Stimulated activated CD4-positive, alpha-beta T cell treated with anti-CD3 and anti-CD28 coated beads, Interleukin-12 subunit alpha, Interleukin-12 subunit beta, amount 100 ng/mL, for 48 hours (primary cell): ENCODE measurements around the gene BCL3.
"Not testable (repeated sequence)": the region's sequence is repeated elsewhere in the genome, so short reads cannot be mapped to it uniquely, and the experiment has no call there.

Experiments used
- DNase-seq, 3 donors: peaks; one replicate each; pipeline ENCODE4 v3.0.0-alpha.2; 2020; ENCODE audit warnings: low read depth in 2 of 3, low spot score in 1 of 3

The BCL3 gene

DNA sequence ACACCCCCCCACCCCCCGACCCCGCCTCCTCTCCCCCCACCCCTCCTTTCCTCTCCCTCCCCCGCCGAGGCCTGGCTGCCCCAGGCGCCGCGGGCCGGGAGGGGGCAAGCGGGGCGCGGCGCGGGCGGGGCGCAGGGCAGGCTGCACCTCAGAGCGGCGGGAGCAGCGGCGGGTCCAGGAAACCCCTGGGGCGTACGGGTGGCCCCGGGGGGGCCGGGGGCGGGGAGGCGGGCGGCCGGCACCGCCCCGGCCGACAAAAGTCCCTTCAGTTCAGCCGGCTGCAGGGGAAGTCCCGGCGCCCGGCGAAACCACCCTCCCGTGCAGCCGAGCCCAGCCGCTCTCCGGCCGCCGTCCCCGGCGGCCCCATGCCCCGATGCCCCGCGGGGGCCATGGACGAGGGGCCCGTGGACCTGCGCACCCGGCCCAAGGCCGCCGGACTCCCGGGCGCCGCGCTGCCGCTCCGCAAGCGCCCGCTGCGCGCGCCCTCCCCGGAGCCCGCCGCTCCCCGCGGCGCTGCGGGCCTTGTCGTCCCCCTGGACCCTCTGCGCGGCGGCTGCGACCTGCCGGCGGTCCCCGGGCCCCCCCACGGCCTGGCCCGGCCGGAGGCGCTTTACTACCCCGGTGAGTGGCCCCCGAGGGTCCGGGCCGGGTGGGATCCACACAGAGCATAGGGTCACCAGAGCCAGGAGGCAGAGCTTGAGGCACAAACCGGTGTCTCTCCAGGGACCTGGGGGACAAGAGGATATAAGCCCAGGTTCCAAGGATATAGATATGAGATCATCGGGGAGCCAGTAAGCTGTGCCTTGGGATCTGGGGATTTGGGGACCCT, at the start of gene BCL3:
BCL3 (plus strand) TSS at position 283 of the 829 bp plus-strand sequence; CDS start at position 366, 83 bp downstream.
- peak; percentile 33 to 61 (median 41) for DNase-seq

DNA sequence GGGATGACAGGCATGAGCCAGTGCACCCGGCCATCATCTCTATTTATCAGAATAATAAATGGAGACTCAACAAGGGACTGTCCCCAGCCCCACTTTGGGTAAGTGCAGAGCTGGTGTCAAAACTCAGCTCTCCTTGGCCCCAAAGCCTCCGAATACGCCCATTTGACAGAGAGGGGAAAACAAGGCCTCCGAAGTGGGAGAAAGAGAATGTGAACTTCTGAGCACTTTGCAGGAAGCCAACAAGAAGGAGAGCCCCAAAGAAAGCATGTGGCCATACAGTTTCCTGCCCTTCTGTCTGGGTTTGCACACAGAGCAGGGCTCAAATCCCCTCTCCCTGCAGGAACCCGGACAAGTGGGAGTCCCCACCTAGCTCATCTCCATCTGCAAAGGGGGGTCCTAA, 48.0 kb upstream of the BCL3 start:
- DNase-seq = no peak

GRCh38 chr19:44701228-44701627, 47.3 kb upstream of the BCL3 start:
- DNase-seq = no peak

GRCh38 chr19:44702551-44703176, 45.8 kb upstream of the BCL3 start:
- DNase-seq = no peak

DNA sequence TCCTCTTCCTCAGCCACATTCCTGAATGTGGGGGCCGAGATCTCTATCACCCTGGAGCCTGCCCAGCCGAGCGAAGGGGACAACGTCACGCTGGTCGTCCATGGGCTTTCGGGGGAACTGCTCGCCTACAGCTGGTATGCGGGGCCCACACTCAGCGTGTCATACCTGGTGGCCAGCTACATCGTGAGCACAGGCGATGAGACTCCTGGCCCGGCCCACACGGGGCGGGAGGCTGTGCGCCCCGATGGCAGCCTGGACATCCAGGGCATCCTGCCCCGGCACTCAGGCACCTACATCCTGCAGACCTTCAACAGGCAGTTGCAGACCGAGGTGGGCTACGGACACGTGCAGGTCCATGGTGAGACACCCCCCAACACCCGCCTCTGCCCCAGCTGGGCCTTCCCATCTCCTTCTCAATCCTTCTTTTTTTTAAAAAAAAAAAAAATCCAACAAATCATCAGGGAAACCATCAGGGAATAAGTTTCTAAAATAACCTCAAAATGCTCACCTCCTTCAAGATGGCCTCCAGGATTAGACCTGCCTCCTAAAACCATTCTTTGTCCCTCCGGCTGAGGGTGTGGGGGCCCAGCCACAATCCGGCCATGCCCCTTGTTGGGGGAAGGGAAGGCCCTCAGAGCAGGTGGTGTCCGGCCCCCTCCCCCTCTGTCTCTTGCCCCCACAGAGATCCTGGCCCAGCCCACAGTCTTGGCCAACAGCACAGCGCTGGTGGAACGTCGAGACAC, 45.0 kb upstream of the BCL3 start:
- no peak for DNase-seq

- DNase-seq = no peak
Measured at GRCh38 chr19:44704982-44705381, 43.5 kb upstream of the BCL3 start.

GRCh38 chr19:44705502-44706010, 43.0 kb upstream of the BCL3 start:
- no peak for DNase-seq

DNA sequence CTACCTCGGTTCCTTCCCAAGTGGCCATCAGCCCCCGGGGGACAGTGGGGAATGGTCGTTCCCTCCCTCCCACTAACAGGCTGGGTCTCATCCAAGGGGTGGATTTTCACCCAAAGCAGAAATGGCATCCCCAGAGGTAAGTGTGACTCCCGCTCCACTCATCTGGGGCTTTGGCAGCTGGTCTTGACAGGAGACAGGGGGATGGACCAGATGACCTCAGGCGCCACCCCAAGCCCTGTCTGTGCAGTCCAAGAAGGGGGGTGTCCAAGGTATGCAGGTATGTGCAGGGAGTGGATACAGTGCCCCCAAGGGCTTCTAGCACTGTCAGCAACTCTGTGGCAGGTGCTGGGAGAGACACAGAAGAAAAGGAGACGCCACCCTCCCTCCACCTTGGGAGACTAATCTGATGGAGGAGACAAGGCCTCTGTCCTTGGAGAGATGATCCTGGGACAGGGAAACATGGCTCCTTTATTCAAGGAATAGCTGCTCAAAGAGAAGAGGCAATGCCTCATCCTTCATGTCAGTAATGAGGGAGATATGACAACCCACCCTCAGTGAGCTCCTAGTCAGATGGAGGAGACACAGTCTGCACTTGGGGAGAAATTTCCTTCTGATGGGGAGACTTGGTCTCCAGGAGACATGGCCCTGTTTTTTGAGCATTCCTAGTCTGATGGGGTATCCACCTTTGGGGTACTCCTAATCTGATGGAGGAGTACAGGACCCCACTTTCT, 41.8 kb upstream of the BCL3 start:
- no peak for DNase-seq

- no peak for DNase-seq
Measured at GRCh38 chr19:44707794-44708193, 40.7 kb upstream of the BCL3 start.

GRCh38 chr19:44708940-44709339, 39.6 kb upstream of the BCL3 start:
- DNase-seq = no peak

DNA sequence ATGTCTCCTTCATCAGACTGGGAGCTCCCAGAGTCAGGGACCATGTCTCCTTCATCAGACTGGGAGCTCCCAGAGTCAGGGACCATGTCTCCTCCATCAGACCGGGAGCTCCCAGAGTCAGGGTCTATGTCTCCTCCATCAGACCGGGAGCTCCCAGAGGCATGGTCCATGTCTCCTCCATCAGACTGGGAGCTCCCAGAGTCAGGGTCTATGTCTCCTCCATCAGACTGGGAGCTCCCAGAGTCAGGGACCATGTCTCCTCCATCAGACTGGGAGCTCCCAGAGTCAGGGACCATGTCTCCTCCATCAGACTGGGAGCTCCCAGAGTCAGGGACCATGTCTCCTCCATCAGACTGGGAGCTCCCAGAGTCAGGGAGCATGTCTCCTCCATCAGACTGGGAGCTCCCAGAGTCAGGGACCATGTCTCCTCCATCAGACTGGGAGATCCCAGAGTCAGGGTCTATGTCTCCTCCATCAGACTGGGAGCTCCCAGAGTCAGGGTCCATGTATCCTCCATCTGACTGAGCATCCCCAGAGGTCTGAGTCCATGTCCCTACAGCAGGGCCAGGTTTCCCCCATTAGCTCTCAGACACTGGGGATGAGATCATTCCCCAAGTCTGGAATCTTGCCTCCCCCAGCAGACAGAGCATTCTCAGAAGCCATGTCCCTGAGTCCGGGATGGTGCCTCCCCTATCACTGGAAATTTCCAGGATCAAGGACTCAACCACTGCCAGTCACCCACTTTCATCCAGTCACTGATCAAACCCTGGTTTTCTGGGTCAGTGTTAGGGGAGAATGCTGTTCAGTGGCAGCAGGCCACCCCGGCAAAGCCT, 38.9 kb upstream of the BCL3 start:
- not testable (repeated sequence) for DNase-seq

DNA sequence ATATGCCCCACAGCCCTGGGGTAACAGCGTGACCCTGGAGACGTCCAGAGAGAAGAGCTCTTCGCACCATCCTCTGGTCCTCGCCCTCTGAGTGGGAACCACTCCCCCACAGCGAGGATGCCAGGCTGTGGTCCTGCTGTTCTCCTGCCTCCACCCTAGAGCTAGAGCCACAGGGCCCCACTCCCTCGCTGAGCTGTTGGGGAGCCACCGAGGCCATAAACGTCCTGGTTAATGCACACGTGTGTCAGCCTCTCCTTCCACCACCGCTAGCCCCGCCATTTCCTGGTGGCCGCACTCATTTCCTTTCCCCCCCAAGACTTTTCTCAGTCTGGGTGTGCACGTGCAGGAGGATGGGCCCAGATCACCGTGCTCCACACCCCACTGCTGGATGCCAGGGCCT, 38.0 kb upstream of the BCL3 start:
- no peak for DNase-seq

- DNase-seq = no peak
Measured at GRCh38 chr19:44712864-44713515, 35.5 kb upstream of the BCL3 start.

- no peak for DNase-seq
Measured at GRCh38 chr19:44714597-44715169, 33.8 kb upstream of the BCL3 start.

DNA sequence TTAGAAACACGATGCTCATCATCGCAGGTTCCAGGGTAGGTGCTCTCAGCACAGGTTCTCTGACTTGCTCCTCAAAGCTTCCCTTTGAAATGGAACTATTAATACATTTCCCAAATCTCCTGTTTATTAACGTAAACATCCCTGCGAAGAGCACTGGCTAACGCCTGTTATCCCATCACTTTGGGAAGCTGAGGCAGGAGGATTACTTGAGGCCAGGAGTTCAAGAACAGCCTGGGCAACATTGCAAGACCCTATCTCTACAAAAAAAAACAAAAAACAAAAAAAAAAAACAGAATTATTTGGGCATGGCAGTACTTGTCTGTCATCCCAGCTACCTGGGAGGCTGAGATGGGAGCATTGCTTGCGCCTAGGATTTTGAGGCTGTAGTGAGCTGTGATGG, 30.9 kb upstream of the BCL3 start:
- DNase-seq = no peak

DNA sequence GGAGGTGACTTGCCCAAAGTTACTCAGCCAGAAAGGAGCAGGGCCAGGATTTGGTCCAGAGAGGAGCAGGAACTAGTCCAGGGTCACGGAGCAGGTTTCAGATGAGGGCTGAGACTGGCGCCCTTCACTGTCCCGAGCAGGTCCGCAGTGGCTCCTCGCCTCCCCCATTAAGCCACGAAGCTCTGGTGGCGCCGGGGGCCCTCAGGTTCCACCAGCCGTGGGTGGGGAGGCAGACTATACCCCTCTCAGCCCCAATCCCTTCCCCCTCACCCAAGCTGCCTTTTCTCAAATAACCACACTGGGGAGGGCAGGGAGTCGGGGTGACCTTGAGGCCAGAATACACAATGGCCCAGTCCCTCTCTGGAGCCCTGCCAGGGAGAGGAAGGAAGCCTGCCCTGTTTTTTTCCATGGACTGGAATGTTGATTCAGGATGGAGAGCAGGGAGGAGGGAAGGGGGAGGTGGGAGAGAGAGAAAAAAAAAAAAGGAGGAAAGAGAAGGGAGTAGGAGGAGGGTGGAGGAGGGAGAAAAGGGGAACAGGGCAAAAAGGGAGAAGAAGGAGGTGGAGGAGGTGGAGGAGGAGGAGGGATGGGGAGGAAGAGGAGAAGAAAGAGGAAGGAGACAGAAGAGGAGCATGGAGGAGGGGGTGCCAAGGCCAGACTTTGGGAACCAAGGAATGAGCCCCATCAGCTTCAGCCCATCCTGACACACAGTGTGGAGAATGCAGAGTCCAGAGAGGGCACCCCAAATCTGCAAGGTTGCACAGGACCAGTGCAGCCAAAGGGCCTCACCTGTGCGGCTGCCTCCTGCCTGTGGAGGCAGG, 29.9 kb upstream of the BCL3 start:
- DNase-seq = no peak

DNA sequence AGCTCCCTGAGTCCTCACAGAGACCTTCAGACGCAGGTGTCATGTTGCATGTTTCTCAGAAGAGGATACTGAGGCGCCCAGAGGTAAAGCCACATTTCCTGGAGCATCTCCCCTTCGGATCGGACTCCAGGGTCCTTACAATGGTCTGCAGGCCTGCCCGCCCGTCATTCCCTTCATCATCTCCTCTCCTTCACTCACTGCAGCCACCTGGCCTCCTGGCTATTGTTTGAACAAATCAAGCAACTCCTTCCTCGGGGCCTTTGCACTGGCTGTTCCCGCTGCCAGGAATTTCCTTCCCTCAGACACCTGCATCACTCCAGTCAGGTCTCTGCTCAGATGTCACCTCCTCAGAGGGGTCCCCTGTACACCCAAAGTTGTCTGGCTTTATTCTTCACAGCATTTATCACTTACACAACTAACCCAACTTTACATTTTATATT, 29.2 kb upstream of the BCL3 start:
- DNase-seq = no peak

DNA sequence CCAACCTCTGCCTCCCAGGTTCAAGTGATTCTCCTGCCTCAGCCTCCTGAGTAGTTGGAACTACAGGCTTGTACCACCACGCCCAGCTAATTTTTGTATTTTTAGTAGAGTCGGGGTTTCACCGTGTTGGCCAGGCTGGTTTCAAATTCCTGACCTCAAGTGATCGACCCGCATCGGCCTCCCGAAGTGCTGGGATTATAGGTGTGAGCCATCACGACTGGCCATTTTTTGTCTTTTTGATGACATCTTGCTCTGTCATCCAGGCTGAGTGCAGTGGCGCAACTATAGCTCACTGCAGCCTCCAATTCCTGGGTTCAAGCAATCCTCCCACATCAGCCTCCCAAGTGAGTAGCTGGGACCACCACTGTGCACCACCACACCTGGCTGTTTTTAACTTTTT, 28.1 kb upstream of the BCL3 start:
- DNase-seq = not testable (repeated sequence)
